GM23248 (cell line): ENCODE data around the gene PARD3B. TPM values are rescaled to one million over a fixed set of nuclear protein-coding genes. Genes with fewer than 3 reads are reported as not detected.

Experiments used
- DNase-seq: peaks from one replicate; pipeline ENCODE4 v3.0.0-alpha.2; 2015
- H2AFZ ChIP-seq: fragments of 200-600 bp; sonication (generic); 2 replicates; pipeline ENCODE4 v1.6.1; 2016; ENCODE audit warnings: antibody characterized with exemption
- H3F3A ChIP-seq: fragments of 200-600 bp; sonication (generic); 2 replicates; pipeline ENCODE4 v1.6.1; 2016; ENCODE audit warnings: mild to moderate bottlenecking, antibody characterized with exemption, mixed run types; ENCODE audit not compliant: insufficient read depth
- H3K27ac ChIP-seq: fragments of 200-600 bp; sonication (generic); 2 replicates; pipeline ENCODE4 v1.5.1; 2016; ENCODE audit warnings: mild to moderate bottlenecking
- H3K27me3 ChIP-seq: fragments of 200-600 bp; sonication (generic); replicated peaks from 2 replicates; pipeline ENCODE4 v1.6.1; 2016; ENCODE audit warnings: mild to moderate bottlenecking; ENCODE audit not compliant: insufficient read depth
- H3K36me3 ChIP-seq: fragments of 200-600 bp; sonication (generic); 2 replicates; pipeline ENCODE4 v1.6.1; 2016; ENCODE audit warnings: low read depth, mild to moderate bottlenecking
- H3K4me1 ChIP-seq: fragments of 200-600 bp; sonication (generic); 2 replicates; pipeline ENCODE4 v1.6.1; 2016; ENCODE audit warnings: mild to moderate bottlenecking; ENCODE audit not compliant: insufficient read depth
- H3K4me2 ChIP-seq: fragments of 200-600 bp; sonication (generic); one replicate; pipeline ENCODE4 v1.6.1; 2016; ENCODE audit warnings: mild to moderate bottlenecking; ENCODE audit not compliant: unreplicated experiment
- H3K4me3 ChIP-seq: fragments of 200-600 bp; sonication (generic); 2 replicates; pipeline ENCODE4 v1.5.1; 2016; ENCODE audit warnings: mild to moderate bottlenecking
- H3K79me2 ChIP-seq: fragments of 200-600 bp; sonication (generic); 2 replicates; pipeline ENCODE4 v1.6.1; 2016; ENCODE audit warnings: mild to moderate bottlenecking; ENCODE audit not compliant: insufficient read depth
- H3K9ac ChIP-seq: fragments of 200-600 bp; sonication (generic); 2 replicates; pipeline ENCODE4 v1.6.1; 2016; ENCODE audit warnings: mild to moderate bottlenecking
- H3K9me2 ChIP-seq: fragments of 200-600 bp; sonication (generic); 2 replicates; pipeline ENCODE4 v1.6.1; 2016; ENCODE audit warnings: mixed run types, mild to moderate bottlenecking, moderate library complexity; ENCODE audit not compliant: insufficient read depth
- H3K9me3 ChIP-seq: fragments of 200-600 bp; sonication (generic); one replicate; pipeline ENCODE4 v1.6.1; 2017; ENCODE audit warnings: low read depth
- H4K20me1 ChIP-seq: fragments of 200-600 bp; sonication (generic); 2 replicates; pipeline ENCODE4 v1.6.0; 2016; ENCODE audit not compliant: insufficient read depth
- EZH2 ChIP-seq: fragments of 200-600 bp; sonication (generic); IDR thresholded peaks from 2 replicates; pipeline ENCODE4 v1.6.1; 2018; ENCODE audit warnings: antibody characterized with exemption, mild to moderate bottlenecking; ENCODE audit not compliant: insufficient read depth, poor library complexity, severe bottlenecking
- EZH2phosphoT487 ChIP-seq: fragments of 200-600 bp; sonication (generic); IDR thresholded peaks from 2 replicates; pipeline ENCODE4 v1.6.1; 2018; ENCODE audit warnings: antibody characterized with exemption, moderate library complexity, mild to moderate bottlenecking, low read depth; ENCODE audit not compliant: insufficient read depth
- WGBS, 2 experiments: methylation state at CpG; one replicate each; pipeline ENCODE4 v1.1.6; 2015 to 2017; ENCODE audit warnings: low lambda C conversion rate in 2 of 2, low coverage in 1 of 2; ENCODE audit errors: missing lambda C conversion rate in 2 of 2; 5-methylcytosine and 5-hydroxymethylcytosine counted together
- in situ Hi-C: fragments of 300-500 bp; cut with MboI; formaldehyde crosslinking; loops from 2 replicates; pipeline ENCODE4 v1.15.0; 2020
- polyA plus RNA-seq: library from polyadenylated mRNA; unstranded; fragments of >200 nt; fragmentation: Nextera tagmentation; extraction: Ambion mirVana; gene quantifications from 2 replicates; pipeline ENCODE4 v1.2.1, GENCODE V29; 2016
- total RNA-seq: library from RNA; depleted of rRNA; stranded (reverse); fragments of >200 nt; shearing (Covaris generic); gene quantifications from 2 replicates; pipeline ENCODE4 v1.2.3, GENCODE V29; 2014

Gene PARD3B
- total and polyA plus RNA-seq, 2 experiments from 2014 or later: 2.5 to 6.9 TPM

- H3K36me3 ChIP-seq: no peaks in the 10 kb centered on the region
- no peak overlapping the region for H3K9ac ChIP-seq
- no peak overlapping the region for H2AFZ ChIP-seq
- no peaks in the 10 kb centered on the region for H3K9me2 ChIP-seq
- 97 to 98% methylated on average over 6 of the region's 6 CpGs for WGBS, 2 experiments
- no peaks in the 10 kb centered on the region for H3K79me2 ChIP-seq
- no peaks in the 10 kb centered on the region for H3K9me3 ChIP-seq
- no peaks in the 10 kb centered on the region for H4K20me1 ChIP-seq
- H3K27me3 ChIP-seq: no peaks in the 10 kb centered on the region
- no peak for TF ChIP-seq EZH2
- no peak for TF ChIP-seq EZH2phosphoT487
- no peak overlapping the region for H3K4me3 ChIP-seq
- H3K27ac ChIP-seq: no peak overlapping the region
- no peak overlapping the region for H3K4me2 ChIP-seq
- no peak for DNase-seq
- no peaks in the 10 kb centered on the region for H3F3A ChIP-seq
- in situ Hi-C loops: no loop called here
- H3K4me1 ChIP-seq: no peaks in the 10 kb centered on the region
Measured at GRCh38 chr2:205158404-205158803, 613.1 kb downstream of the PARD3B start.

DNA sequence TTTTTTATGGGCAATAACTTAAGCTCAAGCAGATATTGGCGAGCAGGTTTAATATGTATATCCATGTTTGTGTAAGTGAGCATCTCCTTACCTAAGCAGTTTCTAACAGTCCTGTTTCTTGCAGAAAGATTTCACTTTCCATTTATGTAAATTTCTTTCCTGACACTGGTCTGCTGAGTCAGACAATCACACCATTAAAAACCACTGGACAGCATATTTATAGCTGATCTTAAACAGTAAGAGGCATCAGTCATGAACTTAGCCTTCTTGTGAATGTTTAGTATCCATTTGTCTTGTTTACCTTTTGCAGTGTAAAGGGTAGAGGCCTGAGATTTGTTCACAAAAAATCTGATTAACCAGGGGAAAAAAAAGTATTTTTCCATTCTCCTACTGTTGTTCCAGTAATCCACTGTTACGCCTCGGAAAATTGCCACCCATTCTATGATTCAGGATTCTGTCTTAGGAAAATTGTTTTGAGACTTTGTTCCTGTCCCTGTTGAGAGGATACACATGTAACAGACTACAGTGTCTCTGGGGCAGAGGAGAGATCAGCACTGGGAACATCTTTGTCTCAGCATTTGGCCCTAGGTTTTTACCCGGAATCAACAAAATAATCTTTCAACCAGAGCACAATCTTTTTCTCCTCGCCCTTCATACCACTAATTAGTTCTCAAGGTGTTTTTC lies 616.0 kb downstream of the PARD3B start:
- in situ Hi-C loops: no loop called here
- DNase-seq: peak; percentile 3
- Histone ChIP-seq H3K9me2 (no peaks in the 10 kb centered on the region), H2AFZ (no peak overlapping the region), H3K9me3 (no peaks in the 10 kb centered on the region), H3K4me2 (no peak overlapping the region), H3K9ac (no peak overlapping the region), H4K20me1 (no peaks in the 10 kb centered on the region), H3K36me3 (no peaks in the 10 kb centered on the region), H3K79me2 (no peaks in the 10 kb centered on the region), H3K4me3 (no peak overlapping the region), H3F3A (no peaks in the 10 kb centered on the region), H3K27ac (no peak overlapping the region), H3K4me1 (no peaks in the 10 kb centered on the region), H3K27me3 (no peaks in the 10 kb centered on the region)
- WGBS, 2 experiments: 96 to 98% methylated on average over 5 of the region's 5 CpGs
- no peak for TF ChIP-seq EZH2
- TF ChIP-seq EZH2phosphoT487: no peak

DNA sequence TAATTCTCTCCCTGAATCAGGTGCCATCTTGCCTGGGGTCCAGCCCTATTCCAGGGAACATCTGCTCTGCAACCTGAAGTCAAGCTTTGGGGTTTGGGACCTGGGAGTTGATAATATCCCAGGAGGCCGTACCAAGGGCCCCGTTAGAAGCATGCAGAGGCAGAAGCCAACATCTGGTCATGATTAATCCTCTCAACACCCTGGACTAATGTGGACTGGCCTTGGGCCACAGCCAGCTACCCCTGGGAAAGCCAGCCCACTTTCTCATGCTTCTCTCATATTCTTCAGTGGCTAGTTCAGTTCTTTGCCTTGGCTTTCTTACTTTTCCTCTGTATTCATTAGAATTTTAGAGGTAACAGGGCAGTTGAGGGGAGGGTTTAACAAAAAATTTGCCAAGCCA lies 621.5 kb downstream of the PARD3B start:
- Histone ChIP-seq H3K9me2 (no peaks in the 10 kb centered on the region), H3K79me2 (no peaks in the 10 kb centered on the region), H3K27me3 (no peaks in the 10 kb centered on the region), H4K20me1 (no peaks in the 10 kb centered on the region), H3K9me3 (no peaks in the 10 kb centered on the region), H3K27ac (no peak overlapping the region), H3K9ac (no peak overlapping the region), H3K36me3 (no peaks in the 10 kb centered on the region), H3K4me2 (no peak overlapping the region), H2AFZ (no peak overlapping the region), H3F3A (no peaks in the 10 kb centered on the region), H3K4me1 (no peaks in the 10 kb centered on the region), H3K4me3 (no peak overlapping the region)
- TF ChIP-seq EZH2phosphoT487 (no peak), EZH2 (no peak)
- peak; percentile 9 for DNase-seq
- in situ Hi-C loops: no loop called here
- 11 to 13% methylated on average over 2 of the region's 2 CpGs for WGBS, 2 experiments

GRCh38 chr2:205169012-205169411 lies 623.7 kb downstream of the PARD3B start:
- Histone ChIP-seq H3K79me2 (no peaks in the 10 kb centered on the region), H3K9me3 (no peaks in the 10 kb centered on the region), H3K9ac (no peak overlapping the region), H2AFZ (no peak overlapping the region), H3K4me1 (no peaks in the 10 kb centered on the region), H3K27me3 (no peaks in the 10 kb centered on the region), H3K4me3 (no peak overlapping the region), H3K36me3 (no peaks in the 10 kb centered on the region), H3K9me2 (no peaks in the 10 kb centered on the region), H3K4me2 (no peak overlapping the region), H3K27ac (no peak overlapping the region), H3F3A (no peaks in the 10 kb centered on the region), H4K20me1 (no peaks in the 10 kb centered on the region)
- no peak for DNase-seq
- 95 to 98% methylated on average over 2 of the region's 2 CpGs for WGBS, 2 experiments
- TF ChIP-seq EZH2: no peak
- TF ChIP-seq EZH2phosphoT487: no peak
- in situ Hi-C loops: no loop called here
